H1 (cell line): Measurements from ENCODE around the gene PIK3R5. TPM values are rescaled to one million over a fixed set of nuclear protein-coding genes. Genes with fewer than 3 reads are reported as not detected.

Experiments used
- CTCF ChIA-PET: fragments of 300-600 bp; sonication (Branson Sonifier 250); formaldehyde crosslinking; loops from one replicate; lab custom pipeline; 2021; ENCODE audit not compliant: partially characterized antibody; lab: Charles Lee
- POLR2A ChIA-PET: fragments of 300-600 bp; sonication (Branson Sonifier 250); formaldehyde crosslinking; loops from one replicate; lab custom pipeline; 2021; ENCODE audit warnings: inconsistent platforms; ENCODE audit not compliant: partially characterized antibody; lab: Charles Lee
- DNase-seq, 2 experiments: peaks; one replicate each; pipeline versions ENCODE4 v3.0.0 to v3.0.0-alpha.2; 2010 to 2022; ENCODE audit warnings: low spot score in 2 of 2, low read depth in 1 of 2, mixed read lengths in 1 of 2
- FAIRE-seq: peaks from 2 replicates; lab custom pipeline; 2011; peaks lifted over from hg19 to GRCh38; lab: Jason Lieb, UNC
- H2AFZ ChIP-seq: 2 replicates; pipeline ENCODE4 v1.8.1; 2012; ENCODE audit warnings: low read length, inconsistent platforms
- H2AK5ac ChIP-seq: 2 replicates; pipeline ENCODE4 v1.6.1; 2013; ENCODE audit warnings: low read depth, low read length
- H2BK120ac ChIP-seq: replicated peaks from 2 replicates; pipeline ENCODE3; 2013; ENCODE audit warnings: low read depth, low read length, inconsistent platforms
- H2BK12ac ChIP-seq: 2 replicates; pipeline ENCODE4 v1.6.1; 2013; ENCODE audit warnings: low read depth, low read length
- H2BK15ac ChIP-seq: 2 replicates; pipeline ENCODE4 v1.6.1; 2013; ENCODE audit warnings: low read length
- H2BK20ac ChIP-seq: 2 replicates; pipeline ENCODE4 v1.6.1; 2013; ENCODE audit warnings: low read length
- H2BK5ac ChIP-seq: 2 replicates; pipeline ENCODE4 v1.6.1; 2013; ENCODE audit warnings: low read depth, low read length
- H3K14ac ChIP-seq: 2 replicates; pipeline ENCODE4 v1.6.1; 2013; ENCODE audit warnings: inconsistent platforms; ENCODE audit not compliant: insufficient read length
- H3K18ac ChIP-seq: 2 replicates; pipeline ENCODE4 v1.6.1; 2013; ENCODE audit warnings: low read length; ENCODE audit errors: extremely low read depth
- H3K23ac ChIP-seq: 2 replicates; pipeline ENCODE4 v1.6.1; 2013; ENCODE audit warnings: inconsistent platforms; ENCODE audit not compliant: insufficient read length
- H3K23me2 ChIP-seq: 2 replicates; pipeline ENCODE4 v1.6.1; 2013; ENCODE audit warnings: low read depth, low read length
- H3K27ac ChIP-seq: 2 replicates; pipeline ENCODE4 v1.6.1; 2011; ENCODE audit warnings: low read depth, low read length, inconsistent platforms
- H3K27me3 ChIP-seq, 4 experiments: replicated peaks in 1 of 4; 1 replicate in 1 of 4; 2 replicates in 3 of 4; pipeline versions ENCODE4 v1.6.1 to v1.8.1; 2011 to 2013; ENCODE audit warnings: low read length in 3 of 4, mild to moderate bottlenecking in 3 of 4, inconsistent platforms in 2 of 4, mixed read lengths in 2 of 4, moderate library complexity in 1 of 4; ENCODE audit not compliant: control insufficient read depth in 3 of 4, insufficient read depth in 3 of 4; ENCODE audit errors: extremely low read depth in 1 of 4
- H3K36me3 ChIP-seq, 4 experiments: 2 replicates each; pipeline versions ENCODE4 v1.6.1 to v1.8.1; 2011 to 2013; ENCODE audit warnings: mild to moderate bottlenecking in 4 of 4, low read length in 3 of 4, moderate library complexity in 2 of 4, control low read depth in 1 of 4, inconsistent platforms in 1 of 4; ENCODE audit not compliant: insufficient read depth in 4 of 4, control insufficient read depth in 2 of 4
- H3K4ac ChIP-seq: replicated peaks from 2 replicates; pipeline ENCODE3; 2013; ENCODE audit warnings: low read length, low read depth, mixed read lengths, inconsistent platforms; ENCODE audit not compliant: insufficient read length
- H3K4me1 ChIP-seq, 4 experiments: replicated peaks in 1 of 4; 1 replicate in 1 of 4; 2 replicates in 3 of 4; pipeline versions ENCODE4 v1.6.1 to v1.8.1; 2011 to 2013; ENCODE audit warnings: low read length in 3 of 4, inconsistent platforms in 2 of 4, mixed read lengths in 1 of 4; ENCODE audit not compliant: insufficient read depth in 4 of 4, control insufficient read depth in 3 of 4
- H3K4me2 ChIP-seq, 2 experiments: 2 replicates each; pipeline versions ENCODE4 v1.6.1 to v1.8.1; 2011 to 2013; ENCODE audit warnings: low read depth in 2 of 2, low read length in 2 of 2, control low read depth in 1 of 2, inconsistent platforms in 1 of 2, mild to moderate bottlenecking in 1 of 2; ENCODE audit not compliant: insufficient read depth in 1 of 2
- H3K4me3 ChIP-seq, 4 experiments: fragments of 200-600, 300-600 bp in 1 of 4; sonication (generic), shearing (Covaris generic), sonication (Bioruptor Twin) in 1 of 4; 2 replicates each; pipeline versions ENCODE4 v1.5.1 to v1.8.1; 2011 to 2016; ENCODE audit warnings: low read length in 4 of 4, low read depth in 3 of 4, control low read depth in 2 of 4, inconsistent platforms in 2 of 4, mild to moderate bottlenecking in 2 of 4, mixed read lengths in 1 of 4, moderate library complexity in 1 of 4; ENCODE audit not compliant: insufficient read depth in 2 of 4; ENCODE audit errors: extremely low read depth in 1 of 4
- H3K56ac ChIP-seq: replicated peaks from 2 replicates; pipeline ENCODE3; 2013; ENCODE audit warnings: low read depth, mild to moderate bottlenecking, mixed read lengths, low read length, inconsistent platforms; ENCODE audit not compliant: insufficient read length
- H3K79me1 ChIP-seq: 2 replicates; pipeline ENCODE4 v1.6.1; 2013; ENCODE audit warnings: low read depth, low read length, control low read depth
- H3K79me2 ChIP-seq, 2 experiments: 2 replicates each; pipeline versions ENCODE4 v1.6.1 to v1.8.1; 2012 to 2013; ENCODE audit warnings: low read length in 2 of 2, mild to moderate bottlenecking in 2 of 2, inconsistent platforms in 1 of 2; ENCODE audit not compliant: insufficient read depth in 2 of 2, control insufficient read depth in 1 of 2
- H3K9ac ChIP-seq, 4 experiments: replicated peaks in 1 of 4; 1 replicate in 1 of 4; 2 replicates in 3 of 4; pipeline versions ENCODE4 v1.6.1 to v1.8.1; 2011 to 2013; ENCODE audit warnings: low read depth in 3 of 4, low read length in 3 of 4, control low read depth in 2 of 4, mild to moderate bottlenecking in 2 of 4, moderate library complexity in 2 of 4, inconsistent platforms in 1 of 4; ENCODE audit errors: extremely low read depth in 1 of 4
- H3K9me3 ChIP-seq, 2 experiments: 2 replicates each; pipeline versions ENCODE4 v1.6.1 to v1.8.1; 2012 to 2013; ENCODE audit warnings: mild to moderate bottlenecking in 2 of 2, moderate library complexity in 2 of 2, control low read depth in 1 of 2, inconsistent platforms in 1 of 2, low read depth in 1 of 2, low read length in 1 of 2, mixed read lengths in 1 of 2; ENCODE audit not compliant: insufficient read depth in 2 of 2
- H4K20me1 ChIP-seq, 2 experiments: replicated peaks in 1 of 2; 2 replicates each; pipeline versions ENCODE3 to v1.8.1; 2011 to 2013; ENCODE audit warnings: inconsistent platforms in 2 of 2, low read length in 2 of 2, mild to moderate bottlenecking in 1 of 2; ENCODE audit not compliant: insufficient read depth in 2 of 2, control insufficient read depth in 1 of 2
- H4K5ac ChIP-seq: 2 replicates; pipeline ENCODE4 v1.6.1; 2013; ENCODE audit warnings: low read length, low read depth, mixed read lengths, inconsistent platforms; ENCODE audit not compliant: insufficient read length
- H4K8ac ChIP-seq: 2 replicates; pipeline ENCODE4 v1.8.0; 2013; ENCODE audit warnings: mild to moderate bottlenecking, moderate library complexity, low read length, inconsistent platforms; ENCODE audit not compliant: insufficient read depth; ENCODE audit errors: extremely low read depth
- H4K91ac ChIP-seq: replicated peaks from 2 replicates; pipeline ENCODE3; 2013; ENCODE audit warnings: low read length, mixed read lengths, inconsistent platforms; ENCODE audit not compliant: insufficient read length
- ATF2 ChIP-seq: IDR thresholded peaks from 2 replicates; pipeline ENCODE4 v1.6.1; 2012; ENCODE audit warnings: low read length, inconsistent platforms
- BACH1 ChIP-seq: IDR thresholded peaks from 2 replicates; pipeline ENCODE4 v1.6.1; 2012; ENCODE audit warnings: low read length, improper control_type of control experiment
- BRCA1 ChIP-seq: IDR thresholded peaks from 2 replicates; pipeline ENCODE4 v1.6.1; 2012; ENCODE audit warnings: low read depth, low read length, improper control_type of control experiment
- CBX8 ChIP-seq: fragments of 300-800, 300-1000 bp; sonication (generic); IDR thresholded peaks from 2 replicates; pipeline ENCODE4 v1.7.1; 2016; ENCODE audit warnings: low read depth, low read length, borderline replicate concordance
- HDAC2 ChIP-seq, 2 experiments: fragments of 300-600 bp in 1 of 2; sonication (generic) in 1 of 2; IDR thresholded peaks; 2 replicates each; pipeline ENCODE4 v1.6.1; 2011 to 2012; ENCODE audit warnings: low read depth in 2 of 2, low read length in 2 of 2, mild to moderate bottlenecking in 2 of 2, moderate library complexity in 2 of 2, borderline replicate concordance in 1 of 2, inconsistent platforms in 1 of 2
- RAD21 ChIP-seq, 2 experiments: IDR thresholded peaks in 1 of 2; conservative IDR thresholded peaks in 1 of 2; 2 replicates each; pipeline ENCODE4 v1.6.1; 2011; ENCODE audit warnings: low read depth in 2 of 2, low read length in 2 of 2, improper control_type of control experiment in 1 of 2, inconsistent platforms in 1 of 2, mild to moderate bottlenecking in 1 of 2, moderate library complexity in 1 of 2
- RFX5 ChIP-seq: IDR thresholded peaks from 2 replicates; pipeline ENCODE4 v1.6.1; 2011; ENCODE audit warnings: low read depth, low read length, improper control_type of control experiment, borderline replicate concordance
- RXRA ChIP-seq: IDR thresholded peaks from 2 replicates; pipeline ENCODE4 v1.6.1; 2011; ENCODE audit warnings: low read depth, mild to moderate bottlenecking, low read length, moderate library complexity; ENCODE audit not compliant: insufficient read depth
- WGBS, 2 experiments: shearing (Covaris generic) in 1 of 2; methylation state at CpG; one replicate each; pipeline versions ENCODE4 v1.1.6 to v1.1.7; 2013 to 2015; ENCODE audit warnings: low lambda C conversion rate in 2 of 2, mixed read lengths in 2 of 2, inconsistent platforms in 1 of 2, low coverage in 1 of 2, missing lambda C conversion rate in 1 of 2; ENCODE audit not compliant: insufficient replicate concordance in 2 of 2, insufficient coverage in 1 of 2, insufficient read length in 1 of 2; ENCODE audit errors: extremely low coverage in 1 of 2, missing lambda C conversion rate in 1 of 2; 5-methylcytosine and 5-hydroxymethylcytosine counted together
- polyA plus RNA-seq, 7 experiments: library from polyadenylated mRNA; depleted of rRNA in 3 of 7; stranded (reverse) in 5 of 7; unstranded in 2 of 7; fragments of >200 nt in 5 of 7; fragments of 200-250 nt in 2 of 7; gene quantifications; 1 replicate in 5 of 7; 2 replicates in 1 of 7; 4 replicates in 1 of 7; pipeline versions ENCODE4 v1.2.1 to v1.2.3, GENCODE V29; 2011 to 2013; ENCODE audit warnings: missing spikeins in 2 of 7, mixed read lengths in 2 of 7
- total RNA-seq: library from RNA; stranded (reverse); fragmentation: NEBNext Ultra II Directional; extraction: Animal tissue kit (Norgen Biotek cat#: 25700); gene quantifications from 2 replicates; pipeline ENCODE4 v1.2.1, GENCODE V29; 2021
- TF ChIP-seq, protein P1 (sequence below): IDR thresholded peaks from 2 replicates; pipeline ENCODE4 v1.6.1; 2012; ENCODE audit warnings: inconsistent platforms

Gene PIK3R5
- total and polyA plus RNA-seq, 2 of the 8 experiments (the other 6 are each of a cell fraction or from before 2014, with no cell fraction given) = 2.7 to 4.3 TPM

DNA sequence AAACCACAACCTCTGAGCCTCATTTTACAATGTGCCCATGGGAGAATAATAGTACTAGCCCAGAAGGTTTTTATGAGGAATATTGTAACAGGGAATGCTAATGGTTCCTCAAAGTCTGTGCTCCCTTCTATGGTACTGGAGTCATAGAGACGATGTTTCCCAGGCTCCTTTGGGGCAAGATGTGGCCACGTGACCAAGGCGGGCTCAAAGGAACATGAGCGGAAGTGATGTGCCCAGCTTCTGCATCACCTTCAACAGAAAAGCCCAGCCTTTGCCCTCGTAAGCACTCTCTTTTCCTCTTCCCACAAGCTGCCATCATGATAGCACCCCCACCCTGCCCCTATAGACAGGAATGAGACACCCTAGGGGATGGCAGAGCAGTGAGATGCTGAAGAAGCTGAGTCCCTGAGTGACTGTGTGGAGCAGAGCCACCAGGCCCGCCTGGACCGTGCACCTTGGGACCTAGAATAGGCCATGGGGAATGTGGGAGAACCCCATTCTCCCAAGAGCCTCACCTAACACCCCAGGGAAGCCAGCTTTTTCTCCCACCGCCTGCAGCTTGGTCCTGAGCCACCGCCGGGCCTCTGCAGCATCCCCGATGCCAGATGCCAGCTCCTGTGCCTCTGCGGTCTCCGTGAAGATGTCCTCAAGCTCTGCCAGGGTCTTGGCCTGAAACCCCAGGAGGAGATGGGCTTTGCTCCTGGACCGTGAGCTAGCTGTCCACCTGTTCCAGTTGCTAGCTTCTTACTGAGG, 75.9 kb downstream of the PIK3R5 start:
- POLR2A ChIA-PET = interaction anchor here (0.8 kb wide), 1 partner anchor 76 kb away, joined by 3 read pairs; no protein-coding TSS in a partner anchor
- Histone ChIP-seq H3K18ac (no peak overlapping the region), H2BK15ac (no peak overlapping the region), H3K27ac (no peak overlapping the region), H3K79me2 (no peaks in the 10 kb centered on the region), H2BK120ac (no peak overlapping the region), H2AFZ (no peak overlapping the region), H3K23ac (no peak overlapping the region), H3K79me1 (no peaks in the 10 kb centered on the region), H3K23me2 (peaks cover 3% of the 10 kb centered on the region; the same call in 1 of the 2 replicates), H3K4me3 (no peak overlapping the region), H2BK5ac (no peak overlapping the region), H4K5ac (no peak overlapping the region), H3K36me3 (no peaks in the 10 kb centered on the region), H3K27me3 (no peaks in the 10 kb centered on the region; a peak in 1 of 7 replicates), H4K20me1 (no peaks in the 10 kb centered on the region), H3K9me3 (no peaks in the 10 kb centered on the region; a peak in 1 of 4 replicates), H3K14ac (no peak overlapping the region), H4K91ac (no peak overlapping the region), H3K4me1 (peaks cover 0 to 19% (median 11%) of the 10 kb centered on the region in 4 experiments; a peak in 4 of 7 replicates), H2AK5ac (no peak overlapping the region), H3K56ac (no peak overlapping the region), H3K4ac (no peak overlapping the region), H4K8ac (no peak overlapping the region), H2BK20ac (no peak overlapping the region), H2BK12ac (no peak overlapping the region), H3K9ac (no peak overlapping the region), H3K4me2 (no peak overlapping the region)
- WGBS, 2 experiments = 87% methylated on average over 13 of the region's 14 CpGs; no CpG with 5 or more reads in 1 of the 2 experiments
- no peak for FAIRE-seq
- DNase-seq = no peak
- CTCF ChIA-PET = interaction anchor here (0.7 to 10.4 kb wide), 26 partner anchors 10 to 631 kb away, joined by 3 to 107 read pairs (median 6); partner anchors contain the start of gene MFSD6L
- TF ChIP-seq, protein P1, sequence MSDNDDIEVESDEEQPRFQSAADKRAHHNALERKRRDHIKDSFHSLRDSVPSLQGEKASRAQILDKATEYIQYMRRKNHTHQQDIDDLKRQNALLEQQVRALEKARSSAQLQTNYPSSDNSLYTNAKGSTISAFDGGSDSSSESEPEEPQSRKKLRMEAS = no peak
- TF ChIP-seq RAD21 (IDR thresholded peaks at IDR 0.05 in 1 of 2, conservative IDR thresholded peaks at IDR 0.05 in 1 of 2; ENCODE audit: low read depth in 2 of 2, low read length in 2 of 2) (no peak), ATF2 (no peak), HDAC2 (IDR thresholded peaks at IDR 0.05; ENCODE audit: borderline replicate concordance in 1 of 2, low read depth in 2 of 2, low read length in 2 of 2) (no peak), RFX5 (no peak), BRCA1 (no peak), BACH1 (no peak), CBX8 (no peak), RXRA (no peak)
